MM.1S (cell line): ENCODE results near the gene CREBBP.

ENCODE experiments used
- DNase-seq: peaks from one replicate; pipeline ENCODE4 v3.0.0-alpha.2; 2015
- H2AFZ ChIP-seq: fragments of 300-600 bp; sonication (generic); 2 replicates; pipeline ENCODE4 v1.6.0; 2016; ENCODE audit warnings: antibody characterized with exemption, low read length
- H3F3A ChIP-seq: fragments of 300-600 bp; sonication (generic); 2 replicates; pipeline ENCODE4 v1.6.1; 2016; ENCODE audit warnings: mild to moderate bottlenecking, antibody characterized with exemption, low read length, moderate library complexity, mixed read lengths; ENCODE audit not compliant: insufficient read depth
- H3K27ac ChIP-seq: fragments of 300-600 bp; sonication (generic); 2 replicates; pipeline ENCODE4 v1.5.1; 2016; ENCODE audit warnings: mild to moderate bottlenecking, low read length
- H3K27me3 ChIP-seq: fragments of 300-600 bp; sonication (generic); replicated peaks from 2 replicates; pipeline ENCODE4 v1.6.0; 2016; ENCODE audit warnings: low read length; ENCODE audit not compliant: insufficient read depth
- H3K36me3 ChIP-seq: fragments of 300-600 bp; sonication (generic); replicated peaks from 2 replicates; pipeline ENCODE4 v1.6.1; 2016; ENCODE audit warnings: mild to moderate bottlenecking, low read length, mixed read lengths; ENCODE audit not compliant: insufficient read depth
- H3K4me1 ChIP-seq: fragments of 300-600 bp; sonication (generic); 2 replicates; pipeline ENCODE4 v1.6.1; 2016; ENCODE audit warnings: low read length, mixed read lengths
- H3K4me2 ChIP-seq: fragments of 300-600 bp; sonication (generic); 2 replicates; pipeline ENCODE4 v1.6.0; 2016; ENCODE audit warnings: low read depth, low read length
- H3K4me3 ChIP-seq: fragments of 300-600 bp; sonication (generic); 2 replicates; pipeline ENCODE4 v1.5.1; 2016; ENCODE audit warnings: low read length, mixed read lengths
- H3K79me2 ChIP-seq: fragments of 300-600 bp; sonication (generic); 2 replicates; pipeline ENCODE4 v1.6.1; 2016; ENCODE audit warnings: mixed run types, low read length, mixed read lengths
- H3K9ac ChIP-seq: fragments of 300-600 bp; sonication (generic); 2 replicates; pipeline ENCODE4 v1.6.1; 2016; ENCODE audit warnings: low read length, mixed read lengths
- H3K9me2 ChIP-seq: fragments of 300-600 bp; sonication (generic); replicated peaks from 2 replicates; pipeline ENCODE4 v1.6.1; 2016; ENCODE audit warnings: mild to moderate bottlenecking, low read length, mixed read lengths; ENCODE audit not compliant: insufficient read depth
- H3K9me3 ChIP-seq: fragments of 300-600 bp; sonication (generic); replicated peaks from 2 replicates; pipeline ENCODE4 v1.6.1; 2016; ENCODE audit warnings: mild to moderate bottlenecking, low read length, mixed read lengths; ENCODE audit not compliant: insufficient read depth
- H4K20me1 ChIP-seq: fragments of 300-600 bp; sonication (generic); 2 replicates; pipeline ENCODE4 v1.6.1; 2016; ENCODE audit warnings: mild to moderate bottlenecking, low read length, moderate library complexity, mixed read lengths; ENCODE audit not compliant: insufficient read depth
- EZH2 ChIP-seq: fragments of 300-600 bp; sonication (generic); optimal IDR thresholded peaks from 2 replicates; pipeline ENCODE3; 2017; ENCODE audit warnings: low read depth, mild to moderate bottlenecking, antibody characterized with exemption, low read length, mixed read lengths
- EZH2phosphoT487 ChIP-seq: fragments of 300-600 bp; sonication (generic); IDR thresholded peaks from 2 replicates; pipeline ENCODE4 v1.6.1; 2018; ENCODE audit warnings: antibody characterized with exemption, low read length
- TF ChIP-seq, protein P1 (sequence below): fragments of 300-600 bp; sonication (generic); IDR thresholded peaks from 2 replicates; pipeline ENCODE4 v1.5.1; 2016; ENCODE audit warnings: antibody characterized with exemption, low read length, mixed read lengths

CREBBP gene

GRCh38 chr16:3797473-3797872, 83.0 kb downstream of the CREBBP start:
- Histone ChIP-seq H3K79me2 (peaks cover 98% of the 10 kb centered on the region), H4K20me1 (peaks cover 35% of the 10 kb centered on the region), H3K4me1 (peaks cover 20% of the 10 kb centered on the region)

GRCh38 chr16:3793161-3793576, 87.3 kb downstream of the CREBBP start:
- peaks cover 82% of the 10 kb centered on the region for H3K79me2 ChIP-seq
- no peak overlapping the region for H3K27ac ChIP-seq
- peaks cover 21% of the 10 kb centered on the region for H4K20me1 ChIP-seq

More at GRCh38 chr16:3797473-3797872, 83.0 kb downstream of the CREBBP start:
- Histone ChIP-seq H3K4me2 (peak overlapping the region; percentile 6), H3K27me3 (no peaks in the 10 kb centered on the region), H3K9ac (no peak overlapping the region), H2AFZ (no peak overlapping the region), H3K4me3 (no peak overlapping the region), H3F3A (peaks cover 13% of the 10 kb centered on the region), H3K9me3 (no peaks in the 10 kb centered on the region), H3K27ac (no peak overlapping the region), H3K36me3 (0 out of 2 replicates have a peak, but pooled peaks cover 3% of the 10 kb centered on the region), H3K9me2 (no peaks in the 10 kb centered on the region)
- TF ChIP-seq EZH2phosphoT487 (no peak), EZH2 (no peak)
- TF ChIP-seq, protein P1, sequence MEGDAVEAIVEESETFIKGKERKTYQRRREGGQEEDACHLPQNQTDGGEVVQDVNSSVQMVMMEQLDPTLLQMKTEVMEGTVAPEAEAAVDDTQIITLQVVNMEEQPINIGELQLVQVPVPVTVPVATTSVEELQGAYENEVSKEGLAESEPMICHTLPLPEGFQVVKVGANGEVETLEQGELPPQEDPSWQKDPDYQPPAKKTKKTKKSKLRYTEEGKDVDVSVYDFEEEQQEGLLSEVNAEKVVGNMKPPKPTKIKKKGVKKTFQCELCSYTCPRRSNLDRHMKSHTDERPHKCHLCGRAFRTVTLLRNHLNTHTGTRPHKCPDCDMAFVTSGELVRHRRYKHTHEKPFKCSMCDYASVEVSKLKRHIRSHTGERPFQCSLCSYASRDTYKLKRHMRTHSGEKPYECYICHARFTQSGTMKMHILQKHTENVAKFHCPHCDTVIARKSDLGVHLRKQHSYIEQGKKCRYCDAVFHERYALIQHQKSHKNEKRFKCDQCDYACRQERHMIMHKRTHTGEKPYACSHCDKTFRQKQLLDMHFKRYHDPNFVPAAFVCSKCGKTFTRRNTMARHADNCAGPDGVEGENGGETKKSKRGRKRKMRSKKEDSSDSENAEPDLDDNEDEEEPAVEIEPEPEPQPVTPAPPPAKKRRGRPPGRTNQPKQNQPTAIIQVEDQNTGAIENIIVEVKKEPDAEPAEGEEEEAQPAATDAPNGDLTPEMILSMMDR: no peak
- DNase-seq: peak; percentile 51

GRCh38 chr16:3792472-3793012, 88.0 kb downstream of the CREBBP start:
- Histone ChIP-seq H3K9ac (no peak overlapping the region), H4K20me1 (peaks cover 14% of the 10 kb centered on the region), H3K79me2 (peaks cover 81% of the 10 kb centered on the region), H3K36me3 (0 out of 2 replicates have a peak, but pooled peaks cover 8% of the 10 kb centered on the region), H3K9me3 (no peaks in the 10 kb centered on the region), H3K4me1 (peaks cover 6% of the 10 kb centered on the region; the same call in 1 of the 2 replicates), H3K4me3 (no peak overlapping the region), H3F3A (peaks cover 2% of the 10 kb centered on the region; the same call in 1 of the 2 replicates), H3K27me3 (no peaks in the 10 kb centered on the region), H3K4me2 (no peak overlapping the region), H3K9me2 (no peaks in the 10 kb centered on the region), H3K27ac (no peak overlapping the region), H2AFZ (no peak overlapping the region)
- no peak for DNase-seq
- TF ChIP-seq, protein P1: no peak

More at GRCh38 chr16:3793161-3793576, 87.3 kb downstream of the CREBBP start:
- no peak overlapping the region for H2AFZ ChIP-seq
- no peak overlapping the region for H3K4me2 ChIP-seq
- no peak for TF ChIP-seq EZH2
- peaks cover 12% of the 10 kb centered on the region for H3K4me1 ChIP-seq
- no peaks in the 10 kb centered on the region for H3K9me2 ChIP-seq
- no peak overlapping the region for H3K4me3 ChIP-seq
- H3F3A ChIP-seq: peaks cover 8% of the 10 kb centered on the region
- H3K9ac ChIP-seq: no peak overlapping the region
- no peaks in the 10 kb centered on the region for H3K9me3 ChIP-seq
- H3K27me3 ChIP-seq: no peaks in the 10 kb centered on the region
- DNase-seq: no peak
- 0 out of 2 replicates have a peak, but pooled peaks cover 8% of the 10 kb centered on the region for H3K36me3 ChIP-seq

DNA sequence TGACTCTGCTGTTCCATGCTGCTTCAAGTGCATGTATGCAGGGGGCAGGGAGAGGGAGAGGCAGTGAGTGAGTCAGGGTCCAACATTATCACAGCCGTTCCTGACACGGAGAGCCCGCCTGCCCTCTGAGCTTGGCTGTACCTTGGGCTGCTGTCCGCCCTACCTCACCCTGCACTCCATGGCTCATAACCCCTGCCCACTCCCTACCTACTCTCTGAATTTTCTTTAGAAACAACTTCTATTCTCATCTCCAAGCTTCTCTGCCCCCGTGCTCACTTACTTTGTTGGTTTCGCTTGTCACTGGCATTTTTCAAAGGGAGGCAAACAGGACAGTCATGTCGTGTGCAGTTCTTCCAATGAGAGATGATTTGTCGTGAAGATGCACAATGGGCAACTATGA, 88.8 kb downstream of the CREBBP start:
- DNase-seq: no peak
- Histone ChIP-seq H3K4me1 (no peaks in the 10 kb centered on the region), H3K9me3 (no peaks in the 10 kb centered on the region), H3K9ac (no peak overlapping the region), H3K4me3 (no peak overlapping the region), H3F3A (no peaks in the 10 kb centered on the region), H3K9me2 (no peaks in the 10 kb centered on the region), H3K27me3 (no peaks in the 10 kb centered on the region), H4K20me1 (peaks cover 6% of the 10 kb centered on the region), H2AFZ (no peak overlapping the region), H3K4me2 (no peak overlapping the region), H3K27ac (no peak overlapping the region), H3K36me3 (0 out of 2 replicates have a peak, but pooled peaks cover 8% of the 10 kb centered on the region), H3K79me2 (peaks cover 79% of the 10 kb centered on the region)
- TF ChIP-seq EZH2phosphoT487 (no peak), EZH2 (no peak)
- TF ChIP-seq, protein P1: no peak
